ENCODE data around the gene TAF3. TPM values are rescaled to one million over a fixed set of nuclear protein-coding genes. Genes with fewer than 3 reads are reported as not detected.

Gene TAF3
- total RNA-seq, 1 donor: 3.9 TPM

DNA sequence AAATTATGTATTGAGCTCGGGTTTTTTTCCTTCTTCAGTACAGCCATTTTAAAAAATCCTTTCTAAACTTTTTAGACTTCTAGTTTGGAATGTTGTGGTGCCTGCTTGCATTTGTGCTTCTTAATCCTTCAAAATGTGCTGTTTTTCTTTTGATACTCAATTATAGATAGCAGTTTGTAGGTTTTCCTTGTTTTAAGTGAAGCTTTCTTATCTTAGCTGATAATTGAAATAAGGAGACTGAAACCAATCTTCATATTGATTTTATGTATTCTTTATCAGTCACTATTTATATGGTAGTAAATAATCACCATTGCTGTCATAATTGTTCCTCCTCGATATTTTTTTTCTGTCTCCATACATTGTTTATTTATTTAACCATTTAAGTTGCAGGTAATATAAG is 56.6 kb downstream of the TAF3 start:
- TF ChIP-seq, protein P1, sequence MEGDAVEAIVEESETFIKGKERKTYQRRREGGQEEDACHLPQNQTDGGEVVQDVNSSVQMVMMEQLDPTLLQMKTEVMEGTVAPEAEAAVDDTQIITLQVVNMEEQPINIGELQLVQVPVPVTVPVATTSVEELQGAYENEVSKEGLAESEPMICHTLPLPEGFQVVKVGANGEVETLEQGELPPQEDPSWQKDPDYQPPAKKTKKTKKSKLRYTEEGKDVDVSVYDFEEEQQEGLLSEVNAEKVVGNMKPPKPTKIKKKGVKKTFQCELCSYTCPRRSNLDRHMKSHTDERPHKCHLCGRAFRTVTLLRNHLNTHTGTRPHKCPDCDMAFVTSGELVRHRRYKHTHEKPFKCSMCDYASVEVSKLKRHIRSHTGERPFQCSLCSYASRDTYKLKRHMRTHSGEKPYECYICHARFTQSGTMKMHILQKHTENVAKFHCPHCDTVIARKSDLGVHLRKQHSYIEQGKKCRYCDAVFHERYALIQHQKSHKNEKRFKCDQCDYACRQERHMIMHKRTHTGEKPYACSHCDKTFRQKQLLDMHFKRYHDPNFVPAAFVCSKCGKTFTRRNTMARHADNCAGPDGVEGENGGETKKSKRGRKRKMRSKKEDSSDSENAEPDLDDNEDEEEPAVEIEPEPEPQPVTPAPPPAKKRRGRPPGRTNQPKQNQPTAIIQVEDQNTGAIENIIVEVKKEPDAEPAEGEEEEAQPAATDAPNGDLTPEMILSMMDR (IDR thresholded peaks at IDR 0.05; ENCODE audit: insufficient read depth, low read length): no peak
- DNase-seq (ENCODE audit: low read depth): no peak
- no peak overlapping the region for H3K4me3 ChIP-seq (ENCODE audit: low read depth, low read length)

DNA sequence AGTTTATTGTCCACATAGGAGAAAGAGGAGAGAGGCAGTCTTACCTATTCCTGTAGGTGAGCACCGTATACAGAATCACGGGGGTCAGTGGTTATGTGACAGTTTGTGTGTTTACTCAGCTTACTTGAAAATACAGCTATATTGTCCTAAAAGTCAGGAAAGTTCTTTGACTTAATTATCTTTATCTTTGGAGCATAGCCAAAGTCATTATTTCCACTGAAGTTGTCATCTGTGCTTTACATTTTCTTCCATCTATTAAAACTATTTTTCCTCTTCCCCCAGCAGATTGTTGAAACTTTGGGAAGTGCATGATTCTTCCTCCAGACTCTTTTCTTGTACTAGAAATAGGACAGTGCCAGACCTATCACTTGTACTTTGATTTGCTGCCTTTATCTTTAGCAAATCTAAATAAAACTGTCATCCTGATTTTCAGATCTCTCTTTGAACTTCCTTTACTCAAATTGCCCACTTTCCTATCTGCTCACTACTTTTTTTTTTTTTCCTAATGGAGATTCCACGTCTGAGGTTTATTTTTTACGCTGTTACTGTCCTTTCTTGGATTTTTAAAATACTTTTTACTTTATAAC is 58.3 kb downstream of the TAF3 start:
- DNase-seq (ENCODE audit: low read depth): no peak
- TF ChIP-seq, protein P1 (IDR thresholded peaks at IDR 0.05; ENCODE audit: insufficient read depth, low read length): no peak

DNA sequence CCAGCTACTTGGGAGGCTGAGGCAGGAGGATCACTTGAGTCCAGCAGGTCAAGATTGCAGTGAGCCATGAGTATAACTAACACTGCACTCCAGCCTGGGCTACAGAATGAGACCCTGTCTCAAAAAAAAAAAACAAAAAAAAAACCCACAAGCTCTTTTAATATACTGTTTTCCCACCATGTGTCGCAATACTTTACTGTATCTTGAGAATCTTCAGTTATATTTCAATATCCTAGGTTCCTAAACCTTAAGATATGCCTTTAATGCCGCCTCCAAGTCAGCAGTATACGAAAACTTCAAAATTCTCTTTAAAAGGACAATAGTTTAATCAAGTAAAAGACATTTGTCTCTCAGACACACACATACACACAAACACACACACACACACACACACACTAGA is 62.8 kb downstream of the TAF3 start:
- no peak for DNase-seq (ENCODE audit: low read depth)
- TF ChIP-seq, protein P1 (IDR thresholded peaks at IDR 0.05; ENCODE audit: insufficient read depth, low read length): no peak
- no peak overlapping the region for H3K4me3 ChIP-seq (ENCODE audit: low read depth, low read length)

More for the DNA sequence above, 58.3 kb downstream of the TAF3 start:
- no peak overlapping the region for H3K4me3 ChIP-seq (ENCODE audit: low read depth, low read length)

DNA sequence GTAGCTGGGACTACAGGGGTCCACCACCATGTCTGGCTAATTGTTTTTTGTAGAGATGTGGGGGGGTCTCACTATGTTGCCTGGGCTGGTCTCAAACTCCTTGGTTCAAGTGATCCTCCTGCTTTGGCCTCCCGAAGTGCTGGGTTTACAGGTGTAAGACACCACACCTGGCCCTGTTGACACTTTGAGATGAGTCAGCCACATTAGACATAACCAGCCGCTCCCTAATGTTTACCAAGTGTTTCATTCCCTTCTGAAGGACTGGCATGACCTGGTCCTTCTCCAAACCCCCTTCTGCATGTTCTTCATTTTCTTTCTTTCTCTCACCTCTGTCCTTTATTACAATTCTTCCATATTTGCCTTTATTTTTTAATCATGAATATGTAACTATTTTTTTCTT is 67.8 kb downstream of the TAF3 start:
- H3K4me3 ChIP-seq (ENCODE audit: low read depth, low read length): no peak overlapping the region
- no peak for DNase-seq (ENCODE audit: low read depth)
- TF ChIP-seq, protein P1 (IDR thresholded peaks at IDR 0.05; ENCODE audit: insufficient read depth, low read length): no peak

DNA sequence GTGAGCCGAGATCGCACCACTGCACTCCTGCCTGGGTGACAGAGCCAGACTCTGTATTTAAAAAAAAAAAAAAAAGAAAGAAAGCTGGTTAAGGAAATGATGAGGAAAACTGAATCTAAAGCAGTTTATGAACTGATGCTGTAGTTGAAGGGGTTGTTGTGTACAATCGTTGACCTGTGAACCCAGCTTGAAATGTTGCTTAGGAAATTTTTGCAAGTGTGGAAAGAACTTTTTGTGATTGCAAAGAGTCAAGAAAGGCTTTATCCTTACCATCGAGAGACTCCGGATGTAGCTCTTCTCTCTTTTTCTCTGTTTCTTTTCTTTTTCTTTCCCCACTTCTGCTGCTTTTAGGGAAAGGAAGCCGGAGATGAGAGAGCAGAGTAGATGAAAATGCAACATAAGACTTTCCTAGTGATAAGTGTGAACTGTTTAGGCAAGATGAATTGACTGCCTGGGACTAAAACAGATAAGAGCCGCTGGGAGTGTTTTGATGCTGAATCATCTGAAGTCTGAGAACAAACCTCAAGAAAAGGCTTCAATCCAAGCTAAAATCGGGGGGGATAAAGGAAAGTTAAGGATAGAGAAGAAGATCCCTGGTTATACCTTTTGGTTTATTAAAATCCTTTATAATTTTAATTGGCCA is 69.0 kb downstream of the TAF3 start:
- peak; percentile 78 for DNase-seq (ENCODE audit: low read depth)
- no peak overlapping the region for H3K4me3 ChIP-seq (ENCODE audit: low read depth, low read length)
- TF ChIP-seq, protein P1 (IDR thresholded peaks at IDR 0.05; ENCODE audit: insufficient read depth, low read length): no peak

DNA sequence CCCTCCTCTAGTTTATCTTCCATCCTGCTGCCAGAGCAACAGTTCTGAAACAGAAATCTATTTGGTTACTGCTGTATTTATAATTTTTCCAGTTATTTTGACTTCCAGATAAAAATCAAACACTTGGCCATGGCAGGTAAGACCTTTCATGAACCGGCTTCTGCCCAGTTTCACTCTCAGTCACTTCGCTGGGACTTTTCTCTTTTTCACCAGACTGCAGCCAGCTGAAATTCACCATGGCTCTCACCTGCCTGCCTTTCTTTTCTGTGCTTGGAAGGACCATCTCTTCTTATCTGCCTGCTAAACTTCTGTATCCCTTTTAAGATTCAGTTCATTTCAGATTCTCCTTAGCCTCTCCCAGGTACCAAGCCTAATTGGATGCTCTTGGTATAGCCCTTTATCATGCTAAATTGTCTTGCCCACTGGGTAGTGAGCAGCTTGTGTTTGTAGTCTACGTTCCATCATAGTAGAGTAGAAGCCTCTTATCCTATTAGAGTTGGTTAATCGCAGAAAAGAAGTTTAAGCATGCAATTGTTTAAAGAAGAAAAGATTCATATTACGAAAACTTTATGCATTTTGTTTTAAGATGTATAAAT is 71.7 kb downstream of the TAF3 start:
- no peak overlapping the region for H3K4me3 ChIP-seq (ENCODE audit: low read depth, low read length)
- no peak for DNase-seq (ENCODE audit: low read depth)
- TF ChIP-seq, protein P1 (IDR thresholded peaks at IDR 0.05; ENCODE audit: insufficient read depth, low read length): no peak
